8988T (cell line): ENCODE data around the gene SGK1.
"Not testable (repeated sequence)": the region's sequence is repeated elsewhere in the genome, so short reads cannot be mapped to it uniquely, and the experiment has no call there.

ENCODE experiments used
- DNase-seq: peaks from one replicate; pipeline ENCODE4 v3.0.0; 2011

Gene SGK1

DNA sequence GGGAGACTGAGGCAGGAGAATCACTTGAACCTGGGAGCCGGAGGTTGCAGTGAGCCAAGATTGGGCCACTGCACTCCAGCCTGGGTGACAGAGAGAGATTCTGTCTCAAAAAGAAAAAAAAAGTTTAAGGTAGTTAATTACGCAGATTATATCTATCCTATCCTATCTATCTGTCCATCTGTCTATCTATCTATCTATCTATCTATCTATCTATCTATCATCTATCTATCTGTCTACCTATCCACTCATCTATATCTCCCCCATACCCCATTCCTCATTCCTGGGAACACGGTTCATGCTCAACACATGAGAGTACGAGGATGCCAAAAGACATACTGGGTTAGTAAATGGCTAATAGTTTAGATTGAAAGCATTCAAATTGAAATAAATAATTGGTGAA, 8.3 kb upstream of the SGK1 start:
- DNase-seq: not testable (repeated sequence)

DNA sequence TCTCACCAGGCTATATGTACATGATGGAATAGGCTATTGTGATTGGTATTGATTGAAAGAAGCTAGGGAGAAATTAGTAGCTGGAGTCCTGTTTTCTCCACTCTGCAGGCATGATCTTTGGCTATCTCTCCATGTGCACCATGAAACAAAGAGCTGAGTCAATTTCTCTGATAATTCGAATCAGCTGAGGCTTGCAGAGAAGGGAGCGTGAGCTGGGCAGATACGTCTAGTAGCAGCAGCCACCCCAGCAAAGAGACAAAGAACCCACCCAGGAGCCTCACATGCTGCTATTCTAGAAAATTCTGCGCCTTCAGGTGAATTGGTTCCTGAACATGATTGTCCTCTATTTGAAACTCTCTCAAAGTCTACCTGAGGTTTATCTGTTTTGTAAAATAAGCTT, 6.9 kb upstream of the SGK1 start:
- no peak for DNase-seq

DNA sequence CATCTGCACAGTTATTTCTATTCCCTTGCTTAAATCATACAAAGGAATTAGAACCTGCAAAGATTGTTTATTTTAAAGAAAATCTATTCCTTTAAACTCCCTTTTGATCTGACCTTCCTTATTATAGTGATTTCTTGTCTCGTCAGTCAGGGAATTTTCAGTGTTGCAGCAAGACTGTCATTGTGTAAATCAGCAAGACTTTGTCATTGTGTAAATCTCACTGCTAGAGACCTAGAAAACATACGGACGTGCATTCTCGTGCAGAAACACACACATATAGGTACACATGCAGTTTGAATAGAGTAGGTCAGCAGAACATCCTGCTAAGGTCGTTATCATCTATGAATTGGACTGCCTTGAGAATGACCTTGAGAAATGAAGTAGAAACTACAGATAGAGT, 6.2 kb upstream of the SGK1 start:
- DNase-seq: no peak

DNA sequence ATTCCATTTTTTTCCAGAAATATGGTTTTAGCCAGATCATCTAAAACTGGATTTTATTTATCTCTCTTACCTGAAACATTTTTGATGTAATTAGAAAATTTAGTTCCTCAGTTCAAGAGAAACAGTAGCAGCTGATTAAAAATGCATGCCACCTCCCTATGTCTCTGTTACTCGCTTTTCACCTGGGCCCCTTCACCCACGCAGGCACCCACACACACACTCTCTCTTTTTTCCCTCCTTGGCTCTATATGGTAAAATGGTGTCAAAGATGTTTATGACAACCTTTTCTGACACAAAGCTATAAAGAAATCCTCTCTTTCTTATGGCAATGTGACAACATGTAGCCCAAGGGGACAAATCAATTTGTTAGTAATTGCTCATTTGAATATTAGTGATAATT, 5.8 kb upstream of the SGK1 start:
- no peak for DNase-seq

DNA sequence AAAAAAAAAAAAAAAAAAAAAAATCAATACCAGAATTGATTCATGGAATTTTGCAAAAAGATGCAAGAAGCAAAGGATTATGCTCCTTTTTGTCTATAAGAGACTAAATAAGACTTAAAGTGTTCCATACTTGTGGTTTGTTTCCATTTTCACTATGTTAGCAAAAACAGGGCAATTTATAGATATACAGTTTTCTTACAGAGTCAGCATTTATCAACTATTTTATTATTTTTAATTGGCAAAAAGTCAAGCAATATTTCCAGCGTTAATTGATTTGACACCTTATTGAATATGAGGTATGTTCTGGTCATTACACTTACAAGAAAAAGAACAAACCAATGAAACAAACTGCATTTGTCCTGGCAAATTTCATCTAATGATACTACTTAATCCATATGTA, 5.4 kb upstream of the SGK1 start:
- DNase-seq: no peak

DNA sequence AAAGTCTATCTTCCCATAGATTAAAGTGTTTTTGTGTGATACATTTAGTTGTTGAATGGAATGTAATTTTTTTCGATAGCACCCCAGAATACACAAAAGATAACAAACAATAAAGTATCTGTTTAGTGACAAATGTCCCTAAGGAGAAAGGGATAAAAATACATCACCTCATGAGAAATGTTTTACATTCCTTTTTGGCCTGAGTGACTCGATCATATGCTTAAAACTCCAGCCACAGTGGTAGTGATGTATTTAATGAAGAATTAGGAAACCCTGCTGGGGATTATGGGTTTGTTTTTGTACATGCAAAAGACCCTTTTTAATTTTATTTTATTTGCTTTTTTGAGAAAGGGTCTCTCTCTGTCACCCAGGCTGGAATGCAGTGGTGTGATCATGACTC, 4.3 kb upstream of the SGK1 start:
- DNase-seq: no peak

DNA sequence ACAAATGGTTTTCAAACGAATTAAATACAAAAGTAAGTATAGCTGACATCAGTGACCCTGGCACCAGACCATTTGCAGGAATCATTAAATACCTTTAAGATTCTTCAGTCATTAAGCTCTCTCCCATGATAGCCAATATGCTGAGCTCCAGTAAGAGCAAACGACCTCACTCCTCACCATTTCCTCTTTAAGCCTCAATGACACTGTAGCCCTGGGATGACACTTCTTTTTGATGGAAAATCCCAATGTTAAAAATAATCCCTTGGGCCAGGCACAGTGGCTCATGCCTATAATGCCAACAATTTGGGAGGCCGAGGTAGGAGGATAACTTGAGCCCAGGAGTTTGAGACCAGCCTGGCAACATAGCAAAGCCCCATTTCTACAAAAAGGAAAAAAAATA, 3.3 kb upstream of the SGK1 start:
- no peak for DNase-seq

DNA sequence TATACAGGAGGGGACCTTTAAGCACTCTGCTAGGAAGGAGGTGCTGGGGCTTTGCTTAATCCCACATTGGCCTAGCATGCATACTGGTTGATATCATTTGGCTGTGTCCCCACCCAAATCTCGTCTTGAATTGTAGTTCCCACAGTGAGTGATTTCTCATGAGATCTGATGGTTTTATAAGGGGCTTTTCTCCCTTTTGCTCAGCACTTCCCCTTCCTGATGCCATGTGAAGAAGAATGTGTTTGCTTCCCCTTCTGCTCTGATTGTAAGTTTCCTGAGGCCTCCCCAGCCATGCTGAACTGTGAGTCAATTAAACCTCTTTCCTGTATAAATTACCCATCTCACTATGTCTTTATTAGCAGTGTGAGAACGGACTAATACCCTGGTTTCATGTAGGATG, 1.8 kb upstream of the SGK1 start:
- DNase-seq: not testable (repeated sequence)

DNA sequence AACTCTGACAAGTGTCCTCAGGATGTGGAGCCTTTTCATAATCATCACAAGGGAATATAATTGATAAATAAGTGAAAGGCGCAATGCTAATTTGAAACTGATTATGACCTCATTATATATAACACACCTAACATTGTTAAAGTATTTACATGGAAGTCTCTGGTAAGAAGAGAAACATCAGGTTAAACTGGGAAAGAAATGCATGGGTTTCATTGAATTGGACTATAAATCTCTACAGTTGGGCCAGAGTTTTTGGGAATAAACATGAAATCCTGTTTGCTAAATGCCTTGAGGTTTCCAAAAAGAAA, 1.0 kb upstream of the SGK1 start:
- DNase-seq: no peak

DNA sequence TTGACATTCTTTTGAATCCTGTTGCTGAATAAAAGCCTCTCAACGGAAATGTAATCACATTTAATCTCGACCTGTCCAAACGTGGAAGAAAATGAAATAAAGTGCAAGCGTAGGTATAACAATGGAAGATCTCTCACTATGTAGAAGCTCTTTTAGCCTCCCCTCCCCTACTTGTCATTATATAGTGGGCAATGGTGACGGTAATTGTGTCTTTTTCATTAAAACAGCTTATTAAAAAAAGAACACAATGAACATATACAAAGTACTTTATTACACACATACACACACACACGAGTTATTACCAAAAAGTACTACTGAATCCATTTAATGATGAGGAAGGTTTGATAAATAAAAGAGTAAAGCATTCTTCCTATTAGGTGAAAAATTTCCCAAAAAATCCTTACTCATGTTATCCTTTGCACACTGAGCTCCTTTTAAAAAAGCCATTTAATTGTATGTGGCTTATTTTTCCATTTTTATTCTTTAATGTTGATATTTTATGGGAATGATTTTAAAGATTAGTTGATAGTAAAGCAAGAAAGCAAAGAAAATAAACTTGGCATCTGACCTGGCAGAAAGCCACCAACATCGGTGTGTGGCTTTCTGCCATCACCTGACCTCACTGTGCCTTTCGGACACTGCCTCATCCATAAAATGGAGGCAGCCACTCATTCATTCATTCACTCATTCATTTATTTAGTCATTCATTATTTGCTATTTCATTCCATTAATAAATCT, 493 bp upstream of the SGK1 start:
- no peak for DNase-seq

DNA sequence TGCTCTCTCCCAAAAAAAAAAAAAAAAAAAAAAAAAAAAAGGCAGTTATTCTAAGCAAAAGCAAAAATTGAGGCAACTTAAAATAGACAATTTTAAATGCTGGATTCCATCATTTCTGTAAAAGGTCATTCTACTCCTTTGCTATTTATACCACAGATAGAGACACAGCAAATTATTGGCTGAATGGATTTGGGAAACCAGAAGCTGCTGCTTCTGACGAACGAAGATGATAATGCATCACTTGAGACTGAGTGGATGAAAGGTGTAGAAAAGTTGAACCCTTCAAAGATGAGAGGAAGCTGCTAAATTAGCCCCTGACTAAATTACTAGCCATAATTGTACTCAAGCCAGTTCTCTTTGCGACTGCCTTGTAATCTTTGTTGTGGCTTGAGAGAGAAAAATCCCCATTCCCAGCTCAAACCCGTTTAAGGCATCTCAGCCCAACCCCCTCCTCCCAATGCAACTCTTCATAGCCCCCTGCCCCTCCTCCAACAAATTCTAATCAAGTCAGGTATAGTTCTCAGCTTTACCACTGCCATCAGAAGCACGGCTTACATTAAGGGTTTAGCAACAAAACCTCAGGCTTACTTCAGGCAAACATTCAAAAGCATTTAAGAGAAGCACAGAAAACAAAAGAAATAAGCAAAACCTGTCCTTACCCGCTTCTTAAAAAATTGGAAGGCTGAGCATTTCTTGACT, 1.0 kb downstream of the SGK1 start:
- no peak for DNase-seq

DNA sequence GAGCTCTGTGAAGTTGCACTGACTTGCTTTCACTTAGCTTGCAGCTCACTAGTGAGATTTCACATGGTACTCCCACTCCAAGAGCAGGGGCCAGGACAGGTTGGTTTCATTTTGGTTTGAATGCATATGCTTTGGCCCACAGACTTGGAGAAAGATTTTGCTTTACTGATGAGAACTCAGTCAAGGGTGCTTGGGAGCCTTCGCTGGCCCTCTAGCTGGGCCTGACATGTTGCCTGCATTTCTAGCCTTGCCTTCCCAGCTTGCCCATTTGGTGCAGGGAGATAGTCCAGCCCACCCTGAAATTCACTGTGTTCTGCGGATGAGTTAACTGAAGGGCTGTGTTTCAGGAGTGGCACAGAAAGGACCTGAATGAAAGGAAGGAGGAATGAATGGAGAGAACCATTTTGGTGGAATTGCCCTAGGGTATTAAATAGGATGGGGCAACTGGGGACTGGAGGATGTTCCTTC, 1.9 kb downstream of the SGK1 start:
- DNase-seq: no peak

DNA sequence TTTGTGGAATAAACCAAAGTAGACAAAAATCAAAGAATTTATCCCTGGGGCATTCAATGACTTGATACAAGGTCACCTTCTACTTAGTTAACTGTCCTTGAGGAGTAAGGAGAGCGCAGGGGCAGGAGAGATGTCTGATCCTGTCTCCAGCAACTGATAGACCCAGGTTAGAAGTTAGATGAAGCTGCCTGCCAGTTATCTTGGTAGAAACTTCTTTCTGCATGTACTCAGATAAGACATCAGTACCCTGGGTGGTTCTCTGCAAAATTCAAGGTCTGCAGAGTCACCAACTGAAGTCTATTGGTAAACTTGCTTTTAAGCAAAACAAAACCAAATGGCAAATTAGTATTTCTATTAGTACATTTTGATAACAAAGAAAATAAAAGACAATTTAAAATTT, 2.7 kb downstream of the SGK1 start:
- no peak for DNase-seq

DNA sequence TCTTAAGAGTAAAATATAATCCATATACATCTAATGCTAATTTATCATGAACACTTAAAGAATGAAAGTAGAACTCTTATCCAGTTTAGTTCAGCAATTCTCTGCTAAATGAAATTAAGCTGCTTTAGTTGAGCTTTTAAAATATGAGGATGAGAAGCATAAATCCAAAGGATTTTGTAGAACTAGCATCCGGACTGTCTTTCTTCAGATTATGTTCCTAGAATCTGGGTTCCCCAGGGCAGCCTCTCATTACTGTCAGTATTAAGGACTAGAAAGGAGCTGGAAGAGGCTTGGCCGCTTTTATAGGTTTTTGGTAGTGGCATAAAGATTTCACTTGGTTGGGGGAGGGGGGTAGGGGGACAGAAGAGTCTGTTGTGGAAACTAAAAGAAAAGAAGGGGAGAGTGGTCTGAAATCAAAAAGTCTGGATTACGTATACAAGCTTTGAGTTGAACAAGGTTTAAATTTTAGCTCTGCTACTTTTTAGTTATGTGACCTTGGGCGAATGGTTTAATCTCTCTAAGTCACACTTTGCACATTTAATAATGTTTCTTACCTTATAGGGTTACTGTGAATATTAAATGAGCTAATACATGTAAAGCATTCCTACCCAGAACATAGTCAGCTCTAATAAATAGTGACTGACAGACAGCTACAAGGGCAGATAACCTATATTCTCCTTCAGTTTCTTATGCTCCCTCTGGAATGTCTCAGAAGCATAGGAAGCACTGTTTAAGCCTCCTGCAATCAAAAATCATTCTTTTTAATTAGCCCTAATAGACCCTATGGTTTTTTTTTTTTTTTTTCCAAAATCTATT, 3.7 kb downstream of the SGK1 start:
- DNase-seq: no peak

DNA sequence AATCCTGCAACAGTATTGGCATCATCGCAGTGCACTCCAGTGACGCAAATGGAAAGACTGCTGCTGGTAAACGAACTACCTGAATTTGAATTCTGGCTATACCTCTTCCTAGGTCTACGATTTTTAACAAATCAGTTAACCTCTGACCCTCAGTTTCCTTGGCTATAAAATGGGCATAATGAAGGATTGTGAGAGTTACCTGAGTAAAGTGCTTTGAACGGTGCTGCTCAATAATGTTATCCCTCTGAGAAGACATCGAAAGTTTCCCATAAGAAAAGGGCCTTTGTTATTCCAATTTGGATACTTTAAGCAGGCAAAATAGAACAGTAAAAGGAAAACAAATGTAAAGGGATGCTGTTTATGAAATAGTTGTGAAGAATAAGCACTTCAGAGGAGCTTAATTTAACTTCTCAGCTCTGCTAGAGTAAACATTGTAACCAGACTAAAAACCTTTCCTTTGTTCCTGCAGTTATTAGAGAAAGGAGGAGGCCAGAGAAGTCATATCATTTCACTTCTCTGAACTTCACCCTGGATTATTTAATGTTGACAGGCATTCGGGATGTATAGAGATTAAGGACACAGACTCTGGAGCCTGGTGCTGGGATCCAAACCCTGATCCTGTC, 5.8 kb downstream of the SGK1 start:
- DNase-seq: no peak

DNA sequence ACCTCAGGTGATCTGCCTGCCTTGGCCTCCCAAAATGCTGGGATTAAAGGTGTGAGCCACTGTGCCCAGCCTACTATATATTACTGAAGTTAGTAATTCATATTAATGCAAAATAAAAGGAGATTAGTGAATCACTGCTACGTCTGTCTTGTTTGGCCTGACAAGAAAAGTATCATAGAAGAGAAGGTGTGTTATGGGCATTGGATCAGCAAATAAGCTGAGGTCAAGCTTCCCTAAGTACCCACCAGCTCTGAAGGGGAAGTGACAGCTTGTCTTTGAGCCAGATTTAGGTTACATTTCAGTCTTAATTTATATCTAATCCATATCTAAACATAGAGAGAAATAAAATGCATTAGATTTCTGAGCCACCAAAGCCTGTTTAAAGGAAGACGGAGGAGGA, 7.1 kb downstream of the SGK1 start:
- DNase-seq: no peak

DNA sequence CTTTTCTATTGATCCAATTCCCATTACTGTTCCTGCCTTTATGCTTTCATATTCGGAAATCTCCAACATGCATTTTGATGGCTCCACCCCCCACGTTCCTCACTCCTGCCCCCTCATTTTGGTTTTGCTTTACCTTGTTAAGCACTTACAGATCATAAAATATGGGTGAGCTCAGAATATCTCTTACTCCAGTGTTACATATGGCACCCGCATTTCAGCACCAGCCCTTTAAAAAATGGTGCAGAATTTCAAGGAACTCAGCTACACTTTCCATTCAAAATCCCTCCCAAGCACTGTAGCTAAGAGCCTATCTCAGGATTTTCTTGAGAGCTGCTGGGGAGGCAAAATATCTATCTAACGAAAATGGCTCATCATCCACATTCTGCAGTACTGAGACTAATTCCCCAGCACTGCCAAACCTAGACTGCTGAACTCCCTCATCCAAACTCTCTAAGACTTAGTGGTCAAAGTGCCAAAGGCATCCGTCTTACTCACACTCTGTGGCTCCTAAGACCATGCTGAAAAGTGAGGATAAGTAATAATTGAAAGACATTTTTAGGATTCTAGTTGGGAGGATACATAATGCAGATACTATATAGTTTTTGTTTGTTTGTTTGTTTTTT, 7.8 kb downstream of the SGK1 start:
- no peak for DNase-seq

DNA sequence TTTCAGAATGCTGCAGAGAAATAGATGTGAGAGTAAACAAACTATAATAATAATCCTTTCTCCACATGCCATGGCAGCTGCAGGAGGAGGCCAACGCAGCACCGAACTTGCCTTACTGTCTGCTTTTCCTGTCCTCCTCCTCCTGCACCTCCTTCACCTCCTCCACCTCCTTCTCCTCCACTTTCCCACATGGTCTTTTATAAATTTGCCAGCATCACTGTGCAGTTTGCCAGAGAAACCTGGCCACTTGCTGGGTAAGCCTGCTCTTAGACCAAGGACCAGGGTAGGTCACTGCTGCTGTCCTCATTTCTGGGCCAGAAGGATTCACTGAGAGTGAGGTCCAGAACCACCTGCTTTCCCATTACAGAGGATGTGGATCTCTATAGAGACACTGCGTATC, 8.7 kb downstream of the SGK1 start:
- DNase-seq: no peak

DNA sequence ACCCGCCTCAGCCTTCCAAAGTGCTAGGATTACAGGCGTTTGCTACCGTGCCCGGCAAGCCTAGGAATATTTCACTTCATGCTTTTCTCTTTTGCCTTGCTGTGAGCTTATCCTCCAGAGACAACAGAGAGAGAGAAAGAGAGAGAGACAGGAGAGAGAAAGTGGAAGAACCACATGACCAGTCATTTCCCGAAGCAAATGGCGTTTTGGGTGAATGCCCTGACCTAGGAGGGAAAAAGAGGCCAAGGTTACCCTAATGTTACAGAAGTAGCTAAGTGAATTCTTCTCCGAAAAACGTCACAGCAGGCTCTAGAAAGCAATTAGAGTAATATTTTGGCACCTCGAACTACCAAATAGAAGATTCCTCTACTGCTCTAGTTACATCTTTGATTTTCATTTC, 9.1 kb downstream of the SGK1 start:
- no peak for DNase-seq

DNA sequence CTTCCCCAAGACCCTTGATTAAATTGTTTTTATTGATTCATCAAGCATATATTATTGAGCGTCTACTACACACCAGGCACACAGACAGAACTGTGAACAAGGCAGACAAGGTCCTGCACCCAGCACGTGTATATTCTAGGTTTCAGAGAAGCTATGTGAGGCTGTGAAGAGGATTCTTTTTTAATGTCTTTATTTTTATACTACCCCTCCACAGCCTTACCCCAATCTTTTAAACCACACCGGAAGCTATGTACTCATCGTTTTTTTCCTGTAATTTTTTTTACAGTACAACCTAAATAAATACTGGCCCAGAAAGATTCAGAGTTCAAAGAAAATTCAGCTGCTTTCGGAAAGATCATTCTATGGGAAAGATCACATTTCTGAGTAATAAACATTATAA, 10.0 kb downstream of the SGK1 start:
- DNase-seq: no peak

DNA sequence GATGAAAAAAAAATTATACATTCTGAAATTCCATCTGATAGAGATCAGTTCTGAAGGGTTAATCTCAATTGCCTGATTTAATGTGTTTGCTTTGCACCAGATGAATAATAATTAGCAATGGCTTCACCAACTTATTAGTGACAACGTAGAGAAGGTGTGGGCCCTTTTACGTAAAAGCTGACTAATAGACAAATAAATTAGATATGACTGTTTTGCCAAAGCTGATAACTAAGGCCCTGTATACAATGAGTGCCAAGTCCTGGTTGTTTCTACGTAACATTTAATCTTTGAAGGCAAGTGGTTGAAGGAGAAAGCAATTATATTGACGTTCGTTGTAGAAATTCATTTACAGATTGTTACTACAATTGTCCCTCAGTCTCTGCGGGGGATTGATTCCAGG, 10.8 kb downstream of the SGK1 start:
- DNase-seq: no peak

DNA sequence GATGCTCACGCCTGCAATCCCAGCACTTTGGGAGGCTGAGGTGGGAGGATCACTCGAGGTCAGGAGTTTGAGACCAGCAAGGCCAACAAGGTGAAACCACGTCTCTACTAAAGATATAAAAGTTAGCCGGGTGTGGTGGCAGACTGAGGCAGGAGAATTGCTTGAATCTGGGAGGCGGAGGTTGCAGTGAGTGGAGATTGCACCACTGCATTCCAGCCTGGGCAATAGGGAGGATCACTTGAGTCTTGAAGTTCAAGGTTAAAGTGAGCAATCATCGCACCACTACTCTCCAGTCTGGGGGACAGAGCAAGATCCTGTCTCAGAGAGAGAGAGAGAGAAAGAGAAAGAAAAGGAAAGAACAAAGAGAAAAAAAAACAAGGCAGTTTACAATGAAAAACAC, 13.5 kb downstream of the SGK1 start:
- not testable (repeated sequence) for DNase-seq

DNA sequence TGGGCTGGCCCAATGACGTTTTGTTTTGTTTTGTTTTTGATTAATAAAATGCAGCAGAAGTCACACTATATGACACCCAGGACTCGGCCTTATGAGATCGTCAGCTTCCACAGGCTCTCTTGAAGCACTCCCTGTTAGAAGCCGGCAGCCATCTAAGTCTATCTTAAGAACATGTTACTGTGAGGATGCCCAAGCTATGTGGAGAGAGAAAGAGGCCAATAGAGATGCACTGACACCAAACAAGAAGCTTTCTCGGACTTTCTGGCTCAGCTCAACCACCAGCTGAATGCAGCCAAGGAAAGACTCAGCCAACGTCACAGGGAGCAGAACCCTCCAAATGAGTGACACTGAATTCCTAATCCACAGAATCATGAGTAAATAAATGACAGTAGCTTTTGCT, 14.0 kb downstream of the SGK1 start:
- DNase-seq: no peak
